Liver (tissue), 9 donors: ENCODE results near the gene CNTNAP3. TPM values are rescaled to one million over a fixed set of nuclear protein-coding genes. Genes with fewer than 3 reads are reported as not detected.
"Not testable (repeated sequence)": the region's sequence is repeated elsewhere in the genome, so short reads cannot be mapped to it uniquely, and the experiment has no call there.

Source experiments
- DNase-seq: peaks from one replicate; pipeline ENCODE4 v3.0.0-alpha.2; 2017; ENCODE audit warnings: low spot score
- H3K27ac ChIP-seq, 2 donors: one replicate each; pipeline ENCODE4 v1.7.0; 2013; ENCODE audit warnings: inconsistent platforms in 2 of 2, low read length in 2 of 2, control low read depth in 1 of 2, low read depth in 1 of 2, mild to moderate bottlenecking in 1 of 2
- H3K27me3 ChIP-seq, 4 donors: one replicate each; pipeline versions ENCODE4 v1.6.1 to v1.7.0; 2013; ENCODE audit warnings: low read length in 3 of 4, inconsistent platforms in 1 of 4, mild to moderate bottlenecking in 1 of 4, moderate library complexity in 1 of 4; ENCODE audit not compliant: control insufficient read depth in 4 of 4, insufficient read depth in 4 of 4
- H3K36me3 ChIP-seq, 4 donors: one replicate each; pipeline versions ENCODE4 v1.6.1 to v1.7.0; 2013; ENCODE audit warnings: low read length in 3 of 4, mild to moderate bottlenecking in 3 of 4, low read depth in 1 of 4, moderate library complexity in 1 of 4; ENCODE audit not compliant: control insufficient read depth in 4 of 4, insufficient read depth in 3 of 4
- H3K4me1 ChIP-seq, 4 donors: one replicate each; pipeline versions ENCODE4 v1.6.1 to v1.7.0; 2013; ENCODE audit warnings: low read length in 3 of 4, mild to moderate bottlenecking in 3 of 4, moderate library complexity in 1 of 4; ENCODE audit not compliant: control insufficient read depth in 4 of 4, insufficient read depth in 4 of 4
- H3K4me3 ChIP-seq, 3 donors: one replicate each; pipeline versions ENCODE4 v1.6.1 to v1.7.0; 2013; ENCODE audit warnings: low read length in 3 of 3, control low read depth in 1 of 3, low read depth in 1 of 3, mild to moderate bottlenecking in 1 of 3
- H3K9ac ChIP-seq, 2 donors: one replicate each; pipeline ENCODE4 v1.7.0; 2013; ENCODE audit warnings: low read length in 2 of 2, mild to moderate bottlenecking in 2 of 2, moderate library complexity in 2 of 2, control low read depth in 1 of 2, low read depth in 1 of 2
- H3K9me3 ChIP-seq, 4 donors: one replicate each; pipeline versions ENCODE4 v1.6.1 to v1.7.0; 2013; ENCODE audit warnings: low read length in 3 of 4; ENCODE audit not compliant: control insufficient read depth in 4 of 4
- WGBS: extraction: QIAGEN DNeasy Blood & Tissue Kit; methylation state at CpG from one replicate; pipeline ENCODE4 v1.1.7; 2013; 5-methylcytosine and 5-hydroxymethylcytosine counted together
- polyA plus RNA-seq, 2 donors: library from polyadenylated mRNA; stranded (reverse) in 1 of 2; unstranded in 1 of 2; fragments of 200-250 nt in 1 of 2; fragments of >200 nt in 1 of 2; fragmentation: Nextera tagmentation in 1 of 2; extraction: Ambion mirVana in 1 of 2; gene quantifications; one replicate each; pipeline versions ENCODE4 v1.2.1 to v1.2.3, GENCODE V29; 2013 to 2015
- total RNA-seq, 2 donors: library from RNA; depleted of rRNA; stranded (reverse); fragments of >200 nt; gene quantifications; one replicate each; pipeline ENCODE4 v1.2.3, GENCODE V29; 2014
- donor health status: healthy.
- donor health status: healthy.
- donor health status: healthy.
- donor health status: healthy.
- donor health status: healthy.

Gene CNTNAP3
- total RNA-seq = 1 to 10 TPM; 1.1 to 4.4 TPM
- under 1 TPM; 0.68 to 0.96 TPM for polyA plus RNA-seq

- H3K9me3 ChIP-seq, H3K27ac ChIP-seq, H3K4me1 ChIP-seq, H3K27me3 ChIP-seq, H3K4me3 ChIP-seq, H3K36me3 ChIP-seq, H3K9ac ChIP-seq: not testable (repeated sequence)
- WGBS = no CpG with 5 or more reads among the region's 42 CpGs
- DNase-seq = peak; percentile 2
Observed at GRCh38 chr9:39287980-39288379, at the start of gene CNTNAP3. Gene CNTNAP3 (minus strand): TSS chr9:39288167. CDS start chr9:39288064, 103 bp downstream.

GRCh38 chr9:39279995-39280394 is 8.0 kb downstream of the CNTNAP3 start:
- not testable (repeated sequence) for H3K27ac ChIP-seq, H3K36me3 ChIP-seq, DNase-seq, H3K4me1 ChIP-seq, H3K9ac ChIP-seq, H3K27me3 ChIP-seq, H3K4me3 ChIP-seq, H3K9me3 ChIP-seq
- no CpG with 5 or more reads among the region's 4 CpGs for WGBS

- not testable (repeated sequence) for H3K36me3 ChIP-seq, DNase-seq, H3K4me1 ChIP-seq, H3K27ac ChIP-seq, H3K9me3 ChIP-seq, H3K27me3 ChIP-seq, H3K9ac ChIP-seq, H3K4me3 ChIP-seq
- no CpG with 5 or more reads among the region's 4 CpGs for WGBS
Observed at GRCh38 chr9:39242513-39242912, 45.5 kb downstream of the CNTNAP3 start.

- no CpG with 5 or more reads among the region's 12 CpGs for WGBS
Observed at GRCh38 chr9:39232130-39232991, 55.6 kb downstream of the CNTNAP3 start.

GRCh38 chr9:39215976-39216375 is 72.0 kb downstream of the CNTNAP3 start:
- not testable (repeated sequence) for H3K9me3 ChIP-seq, H3K27ac ChIP-seq, H3K9ac ChIP-seq, H3K4me1 ChIP-seq, H3K27me3 ChIP-seq, H3K36me3 ChIP-seq, DNase-seq, H3K4me3 ChIP-seq
- WGBS = no CpG with 5 or more reads among the region's 1 CpG

More at GRCh38 chr9:39232130-39232991, 55.6 kb downstream of the CNTNAP3 start:
- not testable (repeated sequence) for H3K36me3 ChIP-seq, H3K4me1 ChIP-seq, H3K9me3 ChIP-seq, H3K27me3 ChIP-seq, H3K27ac ChIP-seq, H3K9ac ChIP-seq, H3K4me3 ChIP-seq, DNase-seq

- not testable (repeated sequence) for H3K9ac ChIP-seq, H3K9me3 ChIP-seq, H3K27me3 ChIP-seq, H3K4me1 ChIP-seq, H3K4me3 ChIP-seq, H3K27ac ChIP-seq, DNase-seq, H3K36me3 ChIP-seq
- WGBS = no CpG with 5 or more reads among the region's 3 CpGs
Observed at GRCh38 chr9:39209773-39210172, 78.2 kb downstream of the CNTNAP3 start.

GRCh38 chr9:39206643-39207042 is 81.3 kb downstream of the CNTNAP3 start:
- not testable (repeated sequence) for H3K4me3 ChIP-seq, H3K27ac ChIP-seq, DNase-seq, H3K9ac ChIP-seq, H3K27me3 ChIP-seq, H3K36me3 ChIP-seq, H3K4me1 ChIP-seq, H3K9me3 ChIP-seq
- WGBS = no CpG with 5 or more reads among the region's 6 CpGs

- not testable (repeated sequence) for H3K27ac ChIP-seq, H3K9me3 ChIP-seq, DNase-seq, H3K4me1 ChIP-seq, H3K9ac ChIP-seq, H3K27me3 ChIP-seq, H3K4me3 ChIP-seq, H3K36me3 ChIP-seq
- WGBS = no CpG with 5 or more reads among the region's 4 CpGs
Observed at GRCh38 chr9:39205842-39206241, 82.1 kb downstream of the CNTNAP3 start.
